ENCODE data around the gene LSM14A.
"Not testable (repeated sequence)": the region's sequence is repeated elsewhere in the genome, so short reads cannot be mapped to it uniquely, and the experiment has no call there.

The LSM14A gene

GRCh38 chr19:34243876-34244578, 71.7 kb downstream of the LSM14A start:
- H3K9me3 ChIP-seq, result no peaks in the 10 kb centered on the region
- no peak for DNase-seq
- TF ChIP-seq, protein P1, sequence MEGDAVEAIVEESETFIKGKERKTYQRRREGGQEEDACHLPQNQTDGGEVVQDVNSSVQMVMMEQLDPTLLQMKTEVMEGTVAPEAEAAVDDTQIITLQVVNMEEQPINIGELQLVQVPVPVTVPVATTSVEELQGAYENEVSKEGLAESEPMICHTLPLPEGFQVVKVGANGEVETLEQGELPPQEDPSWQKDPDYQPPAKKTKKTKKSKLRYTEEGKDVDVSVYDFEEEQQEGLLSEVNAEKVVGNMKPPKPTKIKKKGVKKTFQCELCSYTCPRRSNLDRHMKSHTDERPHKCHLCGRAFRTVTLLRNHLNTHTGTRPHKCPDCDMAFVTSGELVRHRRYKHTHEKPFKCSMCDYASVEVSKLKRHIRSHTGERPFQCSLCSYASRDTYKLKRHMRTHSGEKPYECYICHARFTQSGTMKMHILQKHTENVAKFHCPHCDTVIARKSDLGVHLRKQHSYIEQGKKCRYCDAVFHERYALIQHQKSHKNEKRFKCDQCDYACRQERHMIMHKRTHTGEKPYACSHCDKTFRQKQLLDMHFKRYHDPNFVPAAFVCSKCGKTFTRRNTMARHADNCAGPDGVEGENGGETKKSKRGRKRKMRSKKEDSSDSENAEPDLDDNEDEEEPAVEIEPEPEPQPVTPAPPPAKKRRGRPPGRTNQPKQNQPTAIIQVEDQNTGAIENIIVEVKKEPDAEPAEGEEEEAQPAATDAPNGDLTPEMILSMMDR (IDR thresholded peaks at IDR 0.05; ENCODE audit: low read depth, low read length), result no peak
- no peak overlapping the region for H3K4me3 ChIP-seq (ENCODE audit: low read depth, low read length)
- H3K4me1 ChIP-seq, result no peaks in the 10 kb centered on the region
- H3K36me3 ChIP-seq, result no peaks in the 10 kb centered on the region
- no peaks in the 10 kb centered on the region for H3K27me3 ChIP-seq

DNA sequence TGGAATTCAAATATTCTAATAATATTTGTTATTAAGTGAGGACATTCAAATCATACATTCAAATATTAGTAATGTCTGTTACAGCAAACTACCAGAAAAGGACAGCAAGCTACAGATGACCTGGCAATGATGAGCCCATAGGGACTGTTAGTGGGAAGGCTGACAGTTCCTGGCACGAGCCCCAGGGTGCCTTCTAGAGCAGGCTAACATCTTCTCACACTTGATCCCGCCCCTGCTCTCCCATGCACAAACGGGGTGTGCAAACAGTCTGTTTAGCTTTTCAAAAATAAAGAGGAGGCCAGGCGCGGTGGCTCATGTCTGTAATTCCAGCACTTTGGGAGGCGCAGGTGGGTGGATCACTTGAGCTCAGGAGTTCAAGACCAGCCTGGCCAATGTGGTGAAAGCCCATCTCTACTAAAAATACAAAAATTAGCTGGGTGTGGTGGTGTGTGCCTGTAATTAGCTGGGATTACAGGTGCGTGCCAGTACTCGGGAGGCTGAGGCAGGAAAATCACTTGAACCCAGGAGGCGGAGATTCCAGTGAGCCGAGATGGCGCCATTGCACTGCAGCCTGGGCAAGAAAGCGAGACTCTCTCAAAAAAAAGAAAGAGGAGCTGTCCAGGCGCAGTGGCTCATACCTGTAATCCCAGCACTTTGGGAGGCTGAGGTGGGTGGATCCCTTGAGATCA, 72.5 kb downstream of the LSM14A start:
- no peak overlapping the region for H3K4me3 ChIP-seq (ENCODE audit: low read depth, low read length)
- TF ChIP-seq, protein P1 (IDR thresholded peaks at IDR 0.05; ENCODE audit: low read depth, low read length), result no peak
- no peaks in the 10 kb centered on the region for H3K4me1 ChIP-seq
- no peaks in the 10 kb centered on the region for H3K9me3 ChIP-seq
- DNase-seq, result no peak
- H3K36me3 ChIP-seq, result no peaks in the 10 kb centered on the region
- H3K27me3 ChIP-seq, result no peaks in the 10 kb centered on the region

- no peak for DNase-seq
- no peaks in the 10 kb centered on the region for H3K4me1 ChIP-seq
- no peaks in the 10 kb centered on the region for H3K27me3 ChIP-seq
- H3K36me3 ChIP-seq, result no peaks in the 10 kb centered on the region
- H3K4me3 ChIP-seq (ENCODE audit: low read depth, low read length), result no peak overlapping the region
- H3K9me3 ChIP-seq, result no peaks in the 10 kb centered on the region
- TF ChIP-seq, protein P1 (IDR thresholded peaks at IDR 0.05; ENCODE audit: low read depth, low read length), result no peak
Measured at GRCh38 chr19:34246340-34246739, 74.0 kb downstream of the LSM14A start.

DNA sequence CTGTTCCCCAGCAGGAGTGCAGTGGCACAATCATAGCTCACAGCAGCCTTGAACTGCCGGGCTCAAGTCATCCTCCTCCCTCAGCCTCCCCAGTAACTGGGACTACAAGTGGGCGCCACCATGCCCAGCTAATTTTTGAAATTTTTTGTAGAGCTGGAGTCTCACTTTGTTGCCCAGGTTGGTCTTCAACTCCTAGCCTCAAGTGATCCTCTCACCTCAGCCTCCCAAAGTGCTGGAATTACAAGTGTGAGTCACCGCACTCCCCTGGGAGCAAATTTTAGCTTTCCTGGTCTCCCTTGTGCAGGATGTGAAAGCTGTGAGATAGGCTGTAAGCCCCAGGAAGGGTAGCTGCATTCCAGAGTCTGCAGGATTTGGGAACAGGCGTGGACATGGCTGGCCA, 76.6 kb downstream of the LSM14A start:
- Histone ChIP-seq H3K9me3 (no peaks in the 10 kb centered on the region), H3K4me1 (no peaks in the 10 kb centered on the region), H3K4me3 (ENCODE audit: low read depth, low read length) (no peak overlapping the region), H3K27me3 (no peaks in the 10 kb centered on the region), H3K36me3 (no peaks in the 10 kb centered on the region)
- DNase-seq, result no peak
- TF ChIP-seq, protein P1 (IDR thresholded peaks at IDR 0.05; ENCODE audit: low read depth, low read length), result no peak

DNA sequence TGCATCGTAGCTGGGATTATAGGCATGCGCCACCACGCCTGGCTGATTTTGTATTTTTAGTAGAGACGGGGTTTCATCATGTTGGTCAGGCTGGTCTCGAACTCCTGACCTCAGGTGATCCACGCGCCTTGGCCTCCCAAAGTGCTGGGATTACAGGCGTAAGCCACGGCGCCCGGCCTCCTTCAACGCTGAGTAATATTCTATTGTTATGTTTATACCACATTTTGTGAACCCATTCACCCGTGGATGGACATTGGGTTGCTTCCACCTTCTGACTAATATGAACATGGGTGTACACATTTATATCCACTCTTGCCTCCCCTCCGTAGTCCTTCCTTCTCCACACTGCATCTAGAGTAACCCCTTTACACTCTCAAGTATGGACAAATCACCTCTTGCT, 80.9 kb downstream of the LSM14A start:
- H3K36me3 ChIP-seq; H3K9me3 ChIP-seq; H3K4me1 ChIP-seq; H3K4me3 ChIP-seq (ENCODE audit: low read depth, low read length); DNase-seq; H3K27me3 ChIP-seq: not testable (repeated sequence)

- peak overlapping the region; percentile 82 for H3K4me3 ChIP-seq (ENCODE audit: low read depth, low read length)
- H3K36me3 ChIP-seq, H3K27me3 ChIP-seq, H3K4me1 ChIP-seq, H3K9me3 ChIP-seq, DNase-seq: not testable (repeated sequence)
Measured at GRCh38 chr19:34253681-34254045, 81.4 kb downstream of the LSM14A start.

DNA sequence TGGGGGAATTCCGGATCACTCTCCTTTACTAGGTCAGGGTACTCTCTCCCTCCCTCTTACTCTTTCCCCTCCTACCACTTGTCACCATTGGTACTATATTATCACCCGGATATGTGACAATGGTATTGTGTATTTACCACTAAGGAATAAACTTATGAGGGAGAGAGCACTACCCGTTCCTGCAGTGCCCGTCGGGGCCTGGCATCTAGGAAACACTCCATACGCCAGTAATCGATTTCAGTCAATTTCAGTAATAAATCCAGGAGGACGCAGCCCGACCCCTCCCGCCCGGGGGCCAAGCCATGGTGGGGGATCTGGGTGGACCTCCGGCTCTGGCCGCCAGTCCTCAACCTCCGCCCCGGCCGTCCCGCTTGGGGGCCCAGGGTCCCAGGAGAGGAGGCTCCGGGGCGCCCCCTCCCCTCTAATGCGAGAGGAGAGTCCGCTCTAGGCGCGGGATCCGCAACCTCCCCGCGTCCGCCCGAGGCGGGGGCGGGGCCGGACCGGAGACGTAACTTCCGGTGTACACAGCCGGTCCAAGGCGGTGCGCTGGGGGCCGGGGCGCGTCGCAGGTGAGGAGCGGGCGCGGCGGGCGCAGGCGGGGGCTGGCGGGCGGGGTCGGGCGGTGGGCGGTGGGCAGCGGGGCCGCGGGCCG, 81.9 kb downstream of the LSM14A start, which contains the start of gene GARRE1:
GARRE1 (plus strand) TSS at position 509 of the 652 bp plus-strand sequence. CDS start 45,920 bp downstream, outside the sequence.
- H3K27me3 ChIP-seq, result no peaks in the 10 kb centered on the region
- no peaks in the 10 kb centered on the region; the same call in 1 of the 2 replicates for H3K4me1 ChIP-seq
- H3K4me3 ChIP-seq (ENCODE audit: low read depth, low read length), result peak within 1 kb of the TSS; percentile 82
- TF ChIP-seq, protein P1 (IDR thresholded peaks at IDR 0.05; ENCODE audit: low read depth, low read length), result no peak
- peak; percentile 89 for DNase-seq
- no peaks in the 10 kb centered on the region for H3K36me3 ChIP-seq
- no peaks in the 10 kb centered on the region for H3K9me3 ChIP-seq
